Left ventricle myocardium inferior (tissue), 1 donor: ENCODE results near the gene TUBGCP3. TPM values are rescaled to one million over a fixed set of nuclear protein-coding genes. Genes with fewer than 3 reads are reported as not detected.

ENCODE experiments used
- DNase-seq: peaks from one replicate; pipeline ENCODE4 v3.0.0-alpha.2; 2020
- H3K27ac ChIP-seq: fragments of 200-600 bp; replicated peaks from 2 replicates; pipeline ENCODE4 v1.8.0; 2021
- H3K27me3 ChIP-seq: fragments of 200-600 bp; 2 replicates; pipeline ENCODE4 v1.8.0; 2021; ENCODE audit warnings: low read depth
- H3K36me3 ChIP-seq: fragments of 200-600 bp; 2 replicates; pipeline ENCODE4 v1.8.0; 2021
- H3K4me1 ChIP-seq: fragments of 200-600 bp; 2 replicates; pipeline ENCODE4 v1.8.0; 2021
- H3K4me3 ChIP-seq: fragments of 200-600 bp; 2 replicates; pipeline ENCODE4 v1.8.0; 2021; ENCODE audit warnings: mild to moderate bottlenecking, moderate library complexity
- H3K9me3 ChIP-seq: fragments of 200-600 bp; replicated peaks from 2 replicates; pipeline ENCODE4 v1.8.0; 2021
- intact Hi-C: fragments of 100-400 bp; cut with micrococcal nuclease; formaldehyde crosslinking; loops from one replicate; pipeline ENCODE4 v1.11.0; 2022
- total RNA-seq: library from RNA; stranded (reverse); fragmentation: NEBNext Ultra II Directional; extraction: Animal tissue kit (Norgen Biotek cat#: 25700); gene quantifications from one replicate; pipeline ENCODE4 v1.2.1, GENCODE V29; 2021
- TF ChIP-seq, protein P1 (sequence below): fragments of 200-600 bp; IDR thresholded peaks from 2 replicates; pipeline ENCODE4 v1.8.0; 2021; ENCODE audit warnings: antibody characterized with exemption, mild to moderate bottlenecking, borderline replicate concordance
- donor health status: DM: no; HTN: yes; CAD: no; lungs with severe emphysema.

Gene TUBGCP3
- total RNA-seq, 1 donor from 2014 or later, result 16.7 TPM

DNA sequence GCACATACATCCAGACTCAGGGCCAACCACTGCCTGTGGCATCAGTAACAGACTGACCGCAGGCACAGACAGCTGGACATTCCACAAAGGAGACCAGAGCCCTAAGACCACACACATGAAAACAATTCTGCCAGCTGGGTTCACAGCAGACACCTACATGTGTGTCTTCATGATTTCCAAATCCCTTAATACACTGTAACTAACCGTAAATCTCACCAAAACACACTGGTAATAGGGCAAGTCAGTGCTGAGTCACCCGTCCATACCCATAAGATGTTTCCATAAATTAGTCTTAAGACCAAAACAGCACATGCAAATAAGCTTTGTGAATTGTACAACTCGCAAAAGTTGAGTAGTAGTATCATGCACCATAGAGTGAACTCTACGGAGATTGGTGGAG lies 65.4 kb downstream of the TUBGCP3 start:
- Histone ChIP-seq H3K4me1 (no peaks in the 10 kb centered on the region), H3K36me3 (peaks cover 80% of the 10 kb centered on the region), H3K4me3 (no peak overlapping the region), H3K27ac (no peak overlapping the region), H3K27me3 (no peaks in the 10 kb centered on the region), H3K9me3 (no peaks in the 10 kb centered on the region)
- DNase-seq, result no peak
- TF ChIP-seq, protein P1, sequence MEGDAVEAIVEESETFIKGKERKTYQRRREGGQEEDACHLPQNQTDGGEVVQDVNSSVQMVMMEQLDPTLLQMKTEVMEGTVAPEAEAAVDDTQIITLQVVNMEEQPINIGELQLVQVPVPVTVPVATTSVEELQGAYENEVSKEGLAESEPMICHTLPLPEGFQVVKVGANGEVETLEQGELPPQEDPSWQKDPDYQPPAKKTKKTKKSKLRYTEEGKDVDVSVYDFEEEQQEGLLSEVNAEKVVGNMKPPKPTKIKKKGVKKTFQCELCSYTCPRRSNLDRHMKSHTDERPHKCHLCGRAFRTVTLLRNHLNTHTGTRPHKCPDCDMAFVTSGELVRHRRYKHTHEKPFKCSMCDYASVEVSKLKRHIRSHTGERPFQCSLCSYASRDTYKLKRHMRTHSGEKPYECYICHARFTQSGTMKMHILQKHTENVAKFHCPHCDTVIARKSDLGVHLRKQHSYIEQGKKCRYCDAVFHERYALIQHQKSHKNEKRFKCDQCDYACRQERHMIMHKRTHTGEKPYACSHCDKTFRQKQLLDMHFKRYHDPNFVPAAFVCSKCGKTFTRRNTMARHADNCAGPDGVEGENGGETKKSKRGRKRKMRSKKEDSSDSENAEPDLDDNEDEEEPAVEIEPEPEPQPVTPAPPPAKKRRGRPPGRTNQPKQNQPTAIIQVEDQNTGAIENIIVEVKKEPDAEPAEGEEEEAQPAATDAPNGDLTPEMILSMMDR, result no peak
- intact Hi-C loops, result no loop called here

DNA sequence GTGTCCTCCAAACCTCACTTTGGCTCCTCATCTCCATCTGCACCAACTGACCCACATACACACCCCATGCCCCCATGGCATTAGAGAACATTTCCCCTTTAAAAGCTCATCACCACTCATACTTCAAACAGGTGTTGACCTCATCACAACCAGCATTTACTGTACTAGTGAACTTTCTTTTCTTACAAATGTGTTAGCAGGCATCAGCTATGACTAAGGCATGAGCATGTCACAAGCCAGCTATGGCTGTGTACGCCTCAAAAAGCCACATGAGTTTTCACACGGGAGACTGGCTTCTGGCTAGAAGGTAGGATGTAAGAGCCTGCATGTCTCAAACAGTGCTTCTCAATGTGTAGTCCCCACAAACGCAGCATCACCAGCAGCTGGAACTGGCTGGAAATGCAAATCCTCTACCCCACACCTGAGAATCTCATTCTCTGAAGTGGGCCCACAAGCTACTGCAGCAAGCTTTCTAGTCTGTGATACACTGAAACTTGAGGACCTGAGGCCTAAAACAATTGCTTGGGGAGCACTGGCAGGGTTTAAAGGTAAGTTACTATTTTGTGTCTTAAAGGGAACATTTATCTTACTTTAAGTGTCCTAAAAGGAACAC lies 66.8 kb downstream of the TUBGCP3 start:
- intact Hi-C loops, result no loop called here
- Histone ChIP-seq H3K27ac (no peak overlapping the region), H3K36me3 (peaks cover 88% of the 10 kb centered on the region), H3K4me1 (no peaks in the 10 kb centered on the region), H3K27me3 (no peaks in the 10 kb centered on the region), H3K9me3 (no peaks in the 10 kb centered on the region), H3K4me3 (no peak overlapping the region)
- TF ChIP-seq, protein P1, result no peak
- no peak for DNase-seq

DNA sequence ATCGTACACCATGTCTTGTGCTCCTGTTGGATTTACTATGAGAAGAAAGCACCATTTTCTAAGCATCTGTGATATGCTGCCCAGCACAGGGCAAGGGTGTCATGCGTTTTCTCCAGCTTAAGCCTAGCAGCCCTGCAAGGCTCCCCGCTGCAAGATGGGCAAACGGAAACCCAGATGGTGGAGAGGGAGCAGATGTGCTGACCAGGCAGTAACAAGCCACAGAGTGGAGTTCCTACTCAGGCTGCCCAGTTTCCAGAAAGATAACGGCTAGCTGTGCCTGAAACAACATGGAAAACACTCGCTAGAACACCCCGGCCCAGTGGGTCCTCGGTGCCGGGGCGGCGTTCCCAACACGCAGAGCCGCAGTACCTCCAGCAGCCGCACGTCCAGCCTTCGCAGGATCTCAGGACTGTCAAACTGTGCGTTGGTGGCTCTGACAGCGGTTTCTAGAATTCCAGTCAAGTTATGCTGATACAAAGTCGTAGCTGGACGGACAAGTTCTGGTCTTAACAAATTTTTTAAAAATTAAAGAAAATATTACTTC lies 68.4 kb downstream of the TUBGCP3 start:
- DNase-seq, result no peak
- Histone ChIP-seq H3K4me1 (no peaks in the 10 kb centered on the region), H3K36me3 (peaks cover 93% of the 10 kb centered on the region), H3K27me3 (no peaks in the 10 kb centered on the region), H3K4me3 (no peak overlapping the region), H3K9me3 (no peaks in the 10 kb centered on the region), H3K27ac (no peak overlapping the region)
- TF ChIP-seq, protein P1, result no peak
- intact Hi-C loops, result no loop called here

DNA sequence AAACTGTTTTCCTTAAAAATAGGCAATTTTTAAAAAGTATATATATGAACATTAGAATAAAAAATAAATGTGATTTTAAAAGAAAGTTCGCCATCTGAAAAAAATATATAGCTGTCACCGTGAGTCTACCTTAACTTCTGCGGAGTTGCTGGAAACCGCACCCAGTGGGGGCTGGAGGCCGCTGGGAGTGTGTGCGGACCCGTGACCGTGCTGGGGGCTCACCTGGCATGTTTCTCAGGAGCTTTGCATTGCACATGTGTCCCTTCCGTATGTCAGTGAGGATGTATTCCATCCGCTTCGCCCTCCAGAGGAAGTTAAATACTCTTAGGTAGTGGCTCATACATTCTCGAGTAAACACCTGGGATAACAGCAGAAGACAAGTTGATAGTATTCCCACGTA lies 71.7 kb downstream of the TUBGCP3 start:
- Histone ChIP-seq H3K4me3 (no peak overlapping the region), H3K27ac (no peak overlapping the region), H3K27me3 (no peaks in the 10 kb centered on the region), H3K9me3 (no peaks in the 10 kb centered on the region), H3K4me1 (no peaks in the 10 kb centered on the region), H3K36me3 (peaks cover 82% of the 10 kb centered on the region)
- intact Hi-C loops, result no loop called here
- TF ChIP-seq, protein P1, result no peak
- DNase-seq, result no peak

DNA sequence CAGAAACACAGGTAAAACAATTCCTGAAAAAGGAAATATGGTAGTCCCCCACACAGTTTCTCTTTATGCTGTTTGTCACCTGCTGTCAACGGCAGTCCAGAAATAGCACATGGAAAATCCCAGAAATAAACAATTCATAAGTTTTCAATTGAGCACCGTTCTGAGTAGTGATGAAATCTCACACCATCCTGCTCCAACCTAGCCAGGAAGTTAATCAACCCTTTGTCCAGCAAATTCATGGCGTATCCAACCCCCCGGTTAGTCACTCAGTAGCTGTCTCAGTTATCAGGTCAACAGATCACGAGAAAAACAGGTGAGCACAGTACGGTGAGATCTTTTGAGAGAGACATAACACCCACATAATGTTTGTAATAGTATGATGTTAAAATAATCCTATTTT lies 74.2 kb downstream of the TUBGCP3 start:
- no peaks in the 10 kb centered on the region for H3K27me3 ChIP-seq
- TF ChIP-seq, protein P1, result no peak
- H3K36me3 ChIP-seq, result peaks cover 64% of the 10 kb centered on the region
- H3K27ac ChIP-seq, result no peak overlapping the region
- no peak overlapping the region for H3K4me3 ChIP-seq
- no peaks in the 10 kb centered on the region for H3K9me3 ChIP-seq
- H3K4me1 ChIP-seq, result no peaks in the 10 kb centered on the region
- intact Hi-C loops, result no loop called here
- DNase-seq, result no peak
